Endothelial cell of umbilical vein (primary cell): ENCODE measurements around the gene RPL18A. TPM values are rescaled to one million over a fixed set of nuclear protein-coding genes. Genes with fewer than 3 reads are reported as not detected.

Experiments used
- BruUV-seq: library from RNA; stranded (reverse); fragments of 400-500 nt; replicated peaks from 2 replicates; lab custom pipeline; 2021; lab: Mats Ljungman, UMichigan
- CTCF ChIA-PET: fragments of 300-600, 350-600 bp; sonication (Branson Sonifier 250); formaldehyde crosslinking; loops from one replicate; lab custom pipeline; 2021; ENCODE audit warnings: antibody characterized with exemption, inconsistent platforms; lab: Charles Lee
- POLR2A ChIA-PET: fragments of 300-600, 350-600 bp; sonication (Branson Sonifier 250); formaldehyde crosslinking; loops from one replicate; lab custom pipeline; 2021; ENCODE audit warnings: antibody characterized with exemption, inconsistent platforms; lab: Charles Lee
- DNase-seq: peaks from one replicate; pipeline ENCODE4 v3.0.0-alpha.2; 2011; ENCODE audit warnings: low read depth, low spot score
- FAIRE-seq: peaks from 2 replicates; lab custom pipeline; 2011; peaks lifted over from hg19 to GRCh38; lab: Jason Lieb, UNC
- H2AFZ ChIP-seq: 2 replicates; pipeline ENCODE4 v1.6.0; 2012; ENCODE audit warnings: low read depth, low read length, control low read depth, inconsistent platforms
- H3K27ac ChIP-seq: 2 replicates; pipeline ENCODE4 v1.5.1; 2011; ENCODE audit warnings: low read depth, mild to moderate bottlenecking, control low read depth, low read length, moderate library complexity; ENCODE audit not compliant: insufficient read depth
- H3K27me3 ChIP-seq, 2 experiments: 2 replicates each; pipeline versions ENCODE4 v1.6.0 to v1.6.1; 2011; ENCODE audit warnings: low read length in 2 of 2, mixed read lengths in 1 of 2; ENCODE audit not compliant: control insufficient read depth in 2 of 2, insufficient read depth in 2 of 2
- H3K36me3 ChIP-seq, 2 experiments: 2 replicates in 1 of 2; 3 replicates in 1 of 2; pipeline ENCODE4 v1.5.1; 2011; ENCODE audit warnings: low read length in 2 of 2, mild to moderate bottlenecking in 1 of 2, moderate library complexity in 1 of 2; ENCODE audit not compliant: control insufficient read depth in 2 of 2, insufficient read depth in 2 of 2; ENCODE audit errors: extremely low read depth in 1 of 2
- H3K4me1 ChIP-seq: 3 replicates; pipeline ENCODE4 v1.5.1; 2011; ENCODE audit warnings: mild to moderate bottlenecking, low read length; ENCODE audit not compliant: control insufficient read depth, insufficient read depth; ENCODE audit errors: extremely low read depth
- H3K4me2 ChIP-seq: 2 replicates; pipeline ENCODE4 v1.6.1; 2011; ENCODE audit warnings: low read length, control low read depth, mixed read lengths; ENCODE audit not compliant: insufficient read depth
- H3K4me3 ChIP-seq, 3 experiments: fragments of 200-600 bp in 1 of 3; sonication (generic), shearing (Covaris generic) in 1 of 3; replicated peaks in 1 of 3; 2 replicates each; pipeline ENCODE4 v1.5.1; 2011 to 2016; ENCODE audit warnings: control low read depth in 3 of 3, low read length in 3 of 3, mild to moderate bottlenecking in 2 of 3, inconsistent platforms in 1 of 3, low read depth in 1 of 3, moderate library complexity in 1 of 3; ENCODE audit not compliant: insufficient read depth in 1 of 3
- H3K79me2 ChIP-seq: 2 replicates; pipeline ENCODE4 v1.6.0; 2012; ENCODE audit warnings: low read length, inconsistent platforms; ENCODE audit not compliant: control insufficient read depth, insufficient read depth
- H3K9ac ChIP-seq: replicated peaks from 2 replicates; pipeline ENCODE3; 2011; ENCODE audit warnings: low read length, control low read depth; ENCODE audit not compliant: insufficient read depth; ENCODE audit errors: extremely low read depth
- H3K9me1 ChIP-seq: replicated peaks from 3 replicates; pipeline ENCODE4 v1.6.0; 2011; ENCODE audit warnings: mild to moderate bottlenecking, low read length; ENCODE audit not compliant: control insufficient read depth, insufficient read depth; ENCODE audit errors: extremely low read depth
- H3K9me3 ChIP-seq: replicated peaks from 2 replicates; pipeline ENCODE4 v1.5.1; 2012; ENCODE audit warnings: low read length, inconsistent platforms; ENCODE audit not compliant: control insufficient read depth, insufficient read depth
- H4K20me1 ChIP-seq: replicated peaks from 2 replicates; pipeline ENCODE3; 2011; ENCODE audit warnings: mild to moderate bottlenecking, low read length; ENCODE audit not compliant: control insufficient read depth, insufficient read depth; ENCODE audit errors: extremely low read depth
- CTCF ChIP-seq, 2 donors: IDR thresholded peaks; 1 replicate in 1 of 2; 2 replicates in 1 of 2; pipeline ENCODE4 v1.5.1; 2011; ENCODE audit warnings: low read length in 2 of 2, mild to moderate bottlenecking in 2 of 2, moderate library complexity in 2 of 2, control low read depth in 1 of 2, inconsistent platforms in 1 of 2, low read depth in 1 of 2; ENCODE audit not compliant: insufficient read depth in 1 of 2; ENCODE audit errors: extremely low read depth in 1 of 2
- EZH2 ChIP-seq: IDR thresholded peaks from 2 replicates; pipeline ENCODE4 v1.6.1; 2012; ENCODE audit warnings: borderline replicate concordance, low read depth, mild to moderate bottlenecking, moderate library complexity, low read length, inconsistent platforms; ENCODE audit not compliant: severe bottlenecking
- FOS ChIP-seq: IDR thresholded peaks from 2 replicates; pipeline ENCODE4 v1.6.1; 2011; ENCODE audit warnings: mild to moderate bottlenecking, low read length, moderate library complexity, borderline replicate concordance; ENCODE audit not compliant: insufficient read depth
- GATA2 ChIP-seq: IDR thresholded peaks from 2 replicates; pipeline ENCODE4 v1.7.0; 2011; ENCODE audit warnings: low read depth, mild to moderate bottlenecking, moderate library complexity, mixed read lengths, low read length; ENCODE audit not compliant: insufficient read length, insufficient read depth
- JUN ChIP-seq: IDR thresholded peaks from 2 replicates; pipeline ENCODE4 v1.6.1; 2011; ENCODE audit warnings: borderline replicate concordance, low read depth; ENCODE audit not compliant: insufficient read length, insufficient read depth
- MAX ChIP-seq: IDR thresholded peaks from 2 replicates; pipeline ENCODE4 v1.6.1; 2011; ENCODE audit not compliant: insufficient read depth, insufficient read length
- MYC ChIP-seq: IDR thresholded peaks from one replicate; pipeline ENCODE4 v1.6.1; 2011; ENCODE audit warnings: mild to moderate bottlenecking, low read depth, low read length
- POLR2A ChIP-seq: IDR thresholded peaks from 2 replicates; pipeline ENCODE4 v1.6.1; 2012; ENCODE audit warnings: low read depth, mild to moderate bottlenecking, control low read depth, low read length
- POLR2AphosphoS5 ChIP-seq: IDR thresholded peaks from 2 replicates; pipeline ENCODE4 v1.6.1; 2012; ENCODE audit warnings: low read depth, mild to moderate bottlenecking, control low read depth, low read length, moderate library complexity; ENCODE audit not compliant: insufficient read depth
- dilution Hi-C: fragments of 300-500 bp; cut with MboI; formaldehyde crosslinking; loops from one replicate; pipeline ENCODE4 v1.15.0; 2019; ENCODE audit warnings: low sequenced_read_pairs; ENCODE audit not compliant: extremely low pct_ligation_motif_present
- intact Hi-C: fragments of 100-400 bp; cut with micrococcal nuclease; formaldehyde crosslinking; loops from one replicate; pipeline ENCODE4 v1.10.0; 2022
- polyA plus RNA-seq, 4 experiments: library from polyadenylated mRNA; depleted of rRNA in 3 of 4; stranded (reverse) in 3 of 4; unstranded in 1 of 4; fragments of >200 nt; gene quantifications; 2 replicates each; pipeline versions ENCODE4 v1.2.1 to v1.2.3, GENCODE V29; 2011 to 2012; ENCODE audit warnings: missing spikeins in 1 of 4
- total RNA-seq: library from RNA; stranded (reverse); gene quantifications from 2 replicates; pipeline ENCODE4 v1.2.3, GENCODE V29; 2021

The RPL18A gene
- total and polyA plus RNA-seq, 2 donors (not counting 3 experiments of a cell fraction or from before 2014, with no cell fraction given) = 1,970 to 2,869 TPM

- H2AFZ ChIP-seq = no peak overlapping the region
- no peaks in the 10 kb centered on the region for H3K79me2 ChIP-seq
- TF ChIP-seq MAX = no peak
- dilution Hi-C loops = no loop called here
- ChIA-PET POLR2A (interaction anchor here (1.6 kb wide), 1 partner anchor 11 kb away, joined by 4 read pairs; the partner anchor contains the start of gene RPL18A), CTCF (interaction anchor here (0.8 to 1.9 kb wide), 4 partner anchors 10 to 431 kb away, joined by 3 to 13 read pairs (median 4); partner anchors contain the start of gene RPL18A)
- FAIRE-seq (no peak), DNase-seq (no peak)
- no peaks in the 10 kb centered on the region for H3K27me3 ChIP-seq
- H3K36me3 ChIP-seq = no peaks in the 10 kb centered on the region
- H3K4me1 ChIP-seq = no peaks in the 10 kb centered on the region
- H3K4me3 ChIP-seq = no peak overlapping the region
- H3K9ac ChIP-seq = no peak overlapping the region
- BruUV-seq = no TSS peak
- H4K20me1 ChIP-seq = no peaks in the 10 kb centered on the region
- H3K9me3 ChIP-seq = no peaks in the 10 kb centered on the region
- no peaks in the 10 kb centered on the region for H3K9me1 ChIP-seq
- intact Hi-C loops = no loop called here
- H3K27ac ChIP-seq = no peak overlapping the region
- no peak overlapping the region for H3K4me2 ChIP-seq
Observed at GRCh38 chr19:17848595-17849292, 11.0 kb upstream of the RPL18A start.

- ChIA-PET CTCF (interaction anchor here (0.8 to 1.1 kb wide), 3 partner anchors 22 to 148 kb away, joined by 3 to 5 read pairs (median 3); no protein-coding TSS in a partner anchor), POLR2A (no interaction called here)
- dilution Hi-C loops (no loop called here), intact Hi-C loops (no loop called here)
- H3K9me3 ChIP-seq = no peaks in the 10 kb centered on the region
- BruUV-seq = no TSS peak
- no peaks in the 10 kb centered on the region for H3K79me2 ChIP-seq
- H3K9ac ChIP-seq = no peak overlapping the region
- no peaks in the 10 kb centered on the region for H3K9me1 ChIP-seq
- H4K20me1 ChIP-seq = no peaks in the 10 kb centered on the region
- H3K27ac ChIP-seq = no peak overlapping the region
- DNase-seq (no peak), FAIRE-seq (no peak)
- H2AFZ ChIP-seq = no peak overlapping the region
- H3K27me3 ChIP-seq = no peaks in the 10 kb centered on the region
- no peak for TF ChIP-seq CTCF (IDR thresholded peaks at IDR 0.05; ENCODE audit: extremely low read depth in 1 of 2, insufficient read depth in 1 of 2, low read depth in 1 of 2, low read length in 2 of 2)
- no peak for TF ChIP-seq JUN
- TF ChIP-seq POLR2A = no peak
- TF ChIP-seq POLR2AphosphoS5 = no peak
- no peak for TF ChIP-seq FOS
- no peak for TF ChIP-seq MAX
- TF ChIP-seq EZH2 = no peak
- no peak for TF ChIP-seq GATA2
- TF ChIP-seq MYC = no peak
- no peak overlapping the region for H3K4me2 ChIP-seq
- peaks cover under 1% of the 10 kb centered on the region for H3K4me1 ChIP-seq
- H3K4me3 ChIP-seq = no peak overlapping the region
- H3K36me3 ChIP-seq = no peaks in the 10 kb centered on the region
Observed at GRCh38 chr19:17854061-17854460, 5.6 kb upstream of the RPL18A start.
